ENCODE data around the gene AURKB. TPM values are rescaled to one million over a fixed set of nuclear protein-coding genes. Genes with fewer than 3 reads are reported as not detected.

The AURKB gene
- total and polyA plus RNA-seq, 2 of the 13 experiments (the other 11 are each of a cell fraction or from before 2014, with no cell fraction given): 29.5 to 75.3 TPM

GRCh38 chr17:8163978-8164814 is 46.2 kb downstream of the AURKB start (continued):
- TF ChIP-seq CSRNP2 (CRISPR knock-in tag; conservative IDR thresholded peaks at IDR 0.05; ENCODE audit: low read depth) (no peak), ZNF205 (CRISPR knock-in tag; IDR thresholded peaks at IDR 0.05) (no peak), AKAP8 (CRISPR knock-in tag; IDR thresholded peaks at IDR 0.05) (no peak), ZNF766 (CRISPR knock-in tag; IDR thresholded peaks at IDR 0.05; ENCODE audit: borderline replicate concordance) (no peak), ARNTL (CRISPR knock-in tag; IDR thresholded peaks at IDR 0.05) (no peak), ZC3H13 (CRISPR knock-in tag; IDR thresholded peaks at IDR 0.05) (no peak), NFKBIZ (CRISPR knock-in tag; IDR thresholded peaks at IDR 0.05) (no peak), MATR3 (CRISPR knock-in tag; IDR thresholded peaks at IDR 0.05) (no peak), ZNF274 (CRISPR knock-in tag; IDR thresholded peaks at IDR 0.05) (no peak), HCFC1 (IDR thresholded peaks at IDR 0.05; ENCODE audit: low read depth, low read length) (no peak), ZSCAN31 (CRISPR knock-in tag; IDR thresholded peaks at IDR 0.05; ENCODE audit: low read depth) (no peak), RFX1 (IDR thresholded peaks at IDR 0.05) (no peak), RELA (CRISPR knock-in tag; IDR thresholded peaks at IDR 0.05) (no peak), SOX13 (IDR thresholded peaks at IDR 0.05) (no peak), SOX13 (CRISPR knock-in tag; conservative IDR thresholded peaks at IDR 0.05 in 1 of 2, IDR thresholded peaks at IDR 0.05 in 1 of 2) (peak in 1 of 2 experiments; percentile 58; a peak in 2 of 4 replicates), ISL2 (CRISPR knock-in tag; IDR thresholded peaks at IDR 0.05) (0 out of 2 replicates have a peak, but pooled peaks have one; percentile 25), ZHX1 (CRISPR knock-in tag; IDR thresholded peaks at IDR 0.05; ENCODE audit: low read depth) (no peak), ZNF547 (CRISPR knock-in tag; IDR thresholded peaks at IDR 0.05) (no peak), ARNT2 (CRISPR knock-in tag; IDR thresholded peaks at IDR 0.05; ENCODE audit: low read depth) (no peak), ZNF253 (CRISPR knock-in tag; IDR thresholded peaks at IDR 0.05; ENCODE audit: borderline replicate concordance) (no peak), NCOR1 (IDR thresholded peaks at IDR 0.05; ENCODE audit: borderline replicate concordance, low read length) (no peak)

All from HepG2 (cell line).